GM19452 (cell line): ENCODE results near the gene RUNX2.

Experiments used
- ATAC-seq: cut with Tn5 transposase; IDR thresholded peaks from one replicate; pipeline ENCODE4 v1.9.1; 2021; ENCODE audit not compliant: unreplicated experiment

RUNX2 gene

GRCh38 chr6:45431317-45432065 lies 103.4 kb downstream of the RUNX2 start:
- ATAC-seq, result no peak

GRCh38 chr6:45432977-45433376 lies 104.8 kb downstream of the RUNX2 start:
- no peak for ATAC-seq

GRCh38 chr6:45433533-45434380 lies 105.6 kb downstream of the RUNX2 start:
- ATAC-seq, result no peak

- ATAC-seq, result no peak
Measured at GRCh38 chr6:45434381-45434700, 106.2 kb downstream of the RUNX2 start.

GRCh38 chr6:45436544-45437438 lies 108.7 kb downstream of the RUNX2 start:
- no peak for ATAC-seq

- no peak for ATAC-seq
Measured at GRCh38 chr6:45437439-45437815, 109.3 kb downstream of the RUNX2 start.

- no peak for ATAC-seq
Measured at GRCh38 chr6:45438151-45438550, 110.0 kb downstream of the RUNX2 start.

GRCh38 chr6:45438849-45439406 lies 110.8 kb downstream of the RUNX2 start:
- ATAC-seq, result no peak

- ATAC-seq, result no peak
Measured at GRCh38 chr6:45439459-45439858, 111.3 kb downstream of the RUNX2 start.

GRCh38 chr6:45439861-45440388 lies 111.8 kb downstream of the RUNX2 start:
- ATAC-seq, result no peak

GRCh38 chr6:45441851-45442453 lies 113.8 kb downstream of the RUNX2 start:
- ATAC-seq, result no peak

- no peak for ATAC-seq
Measured at GRCh38 chr6:45442716-45443115, 114.6 kb downstream of the RUNX2 start.

GRCh38 chr6:45445364-45445748 lies 117.2 kb downstream of the RUNX2 start:
- ATAC-seq, result no peak

- ATAC-seq, result no peak
Measured at GRCh38 chr6:45445749-45446549, 117.8 kb downstream of the RUNX2 start.

GRCh38 chr6:45447005-45447404 lies 118.9 kb downstream of the RUNX2 start:
- no peak for ATAC-seq

GRCh38 chr6:45447716-45448115 lies 119.6 kb downstream of the RUNX2 start:
- no peak for ATAC-seq

- ATAC-seq, result no peak
Measured at GRCh38 chr6:45448417-45449389, 120.6 kb downstream of the RUNX2 start.

- no peak for ATAC-seq
Measured at GRCh38 chr6:45450132-45450531, 122.0 kb downstream of the RUNX2 start.

GRCh38 chr6:45450831-45451230 lies 122.7 kb downstream of the RUNX2 start:
- no peak for ATAC-seq
